Omental fat pad (tissue), 4 donors: Measurements from ENCODE around the gene MAGI1. TPM values are rescaled to one million over a fixed set of nuclear protein-coding genes. Genes with fewer than 3 reads are reported as not detected.
"Not testable (repeated sequence)": the region's sequence is repeated elsewhere in the genome, so short reads cannot be mapped to it uniquely, and the experiment has no call there.

Experiments used
- ATAC-seq: fragments of 150-250 bp; one replicate; pipeline ENCODE4 v1.9.1; 2016; ENCODE audit warnings: mild to moderate bottlenecking, moderate library complexity; ENCODE audit not compliant: low FRiP score
- DNase-seq: peaks from one replicate; pipeline ENCODE4 v3.0.0-alpha.2; 2019; ENCODE audit warnings: low spot score
- total RNA-seq, 4 donors: library from RNA; depleted of rRNA; stranded (reverse); fragments of >200 nt; gene quantifications; one replicate each; pipeline ENCODE4 v1.1.0, GENCODE V29; 2016
- TF ChIP-seq, protein P1 (sequence below), 3 donors: fragments of 450-650 bp; IDR thresholded peaks; one replicate each; pipeline ENCODE4 v1.5.1; 2016 to 2017; ENCODE audit warnings: antibody characterized with exemption in 3 of 3, mild to moderate bottlenecking in 3 of 3, moderate library complexity in 2 of 3

Gene MAGI1
- total RNA-seq, 4 donors from 2014 or later = 22.9 to 38.8 (median 34.3) TPM

DNA sequence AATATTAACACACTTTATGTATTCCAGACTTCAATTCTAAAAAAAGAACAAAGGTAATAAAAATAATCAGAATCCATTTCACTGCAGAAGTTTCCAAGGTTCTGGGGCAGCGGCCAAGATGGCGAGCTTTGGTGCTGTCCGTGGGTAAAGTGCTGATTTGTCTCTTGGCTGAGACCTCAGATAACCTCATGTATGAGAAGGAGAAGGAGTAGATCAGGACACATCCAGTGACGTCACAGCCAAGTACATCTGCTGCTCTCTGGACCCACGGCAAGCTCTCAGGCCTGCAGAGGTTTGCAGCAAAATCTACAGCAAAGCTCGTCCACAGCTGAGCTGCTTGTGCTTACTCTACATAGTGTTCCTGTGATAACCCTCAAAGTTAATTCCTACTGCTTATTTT is 165.7 kb downstream of the MAGI1 start:
- TF ChIP-seq, protein P1, sequence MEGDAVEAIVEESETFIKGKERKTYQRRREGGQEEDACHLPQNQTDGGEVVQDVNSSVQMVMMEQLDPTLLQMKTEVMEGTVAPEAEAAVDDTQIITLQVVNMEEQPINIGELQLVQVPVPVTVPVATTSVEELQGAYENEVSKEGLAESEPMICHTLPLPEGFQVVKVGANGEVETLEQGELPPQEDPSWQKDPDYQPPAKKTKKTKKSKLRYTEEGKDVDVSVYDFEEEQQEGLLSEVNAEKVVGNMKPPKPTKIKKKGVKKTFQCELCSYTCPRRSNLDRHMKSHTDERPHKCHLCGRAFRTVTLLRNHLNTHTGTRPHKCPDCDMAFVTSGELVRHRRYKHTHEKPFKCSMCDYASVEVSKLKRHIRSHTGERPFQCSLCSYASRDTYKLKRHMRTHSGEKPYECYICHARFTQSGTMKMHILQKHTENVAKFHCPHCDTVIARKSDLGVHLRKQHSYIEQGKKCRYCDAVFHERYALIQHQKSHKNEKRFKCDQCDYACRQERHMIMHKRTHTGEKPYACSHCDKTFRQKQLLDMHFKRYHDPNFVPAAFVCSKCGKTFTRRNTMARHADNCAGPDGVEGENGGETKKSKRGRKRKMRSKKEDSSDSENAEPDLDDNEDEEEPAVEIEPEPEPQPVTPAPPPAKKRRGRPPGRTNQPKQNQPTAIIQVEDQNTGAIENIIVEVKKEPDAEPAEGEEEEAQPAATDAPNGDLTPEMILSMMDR (IDR thresholded peaks at IDR 0.05) = no peak
- DNase-seq (no peak), ATAC-seq (no peak)

- ATAC-seq (no peak), DNase-seq (no peak)
These were observed 167.2 kb downstream of the MAGI1 start for GRCh38 chr3:65871305-65872141.

DNA sequence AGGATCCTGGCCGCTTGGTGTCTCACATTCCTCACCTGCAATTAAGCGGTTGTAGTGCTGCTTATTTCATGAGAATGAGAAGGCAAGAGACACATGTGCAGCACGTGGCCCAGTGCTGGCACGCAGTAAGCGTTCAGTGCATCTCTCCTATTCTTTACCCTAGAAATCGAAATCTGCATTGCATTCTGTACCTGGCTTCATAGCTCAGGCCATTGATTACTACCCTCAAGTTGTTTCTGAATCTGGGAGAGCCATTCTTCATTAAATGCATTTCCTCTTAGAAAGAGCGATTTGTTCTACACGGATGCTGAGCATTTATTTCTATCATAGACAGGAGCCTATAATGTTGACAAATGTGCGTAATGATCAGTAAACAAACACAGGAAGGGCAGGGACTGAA is 168.9 kb downstream of the MAGI1 start:
- TF ChIP-seq, protein P1 (IDR thresholded peaks at IDR 0.05) = no peak
- DNase-seq (no peak), ATAC-seq (no peak)

More at GRCh38 chr3:65871305-65872141, 167.2 kb downstream of the MAGI1 start:
- TF ChIP-seq, protein P1 (IDR thresholded peaks at IDR 0.05) = no peak

DNA sequence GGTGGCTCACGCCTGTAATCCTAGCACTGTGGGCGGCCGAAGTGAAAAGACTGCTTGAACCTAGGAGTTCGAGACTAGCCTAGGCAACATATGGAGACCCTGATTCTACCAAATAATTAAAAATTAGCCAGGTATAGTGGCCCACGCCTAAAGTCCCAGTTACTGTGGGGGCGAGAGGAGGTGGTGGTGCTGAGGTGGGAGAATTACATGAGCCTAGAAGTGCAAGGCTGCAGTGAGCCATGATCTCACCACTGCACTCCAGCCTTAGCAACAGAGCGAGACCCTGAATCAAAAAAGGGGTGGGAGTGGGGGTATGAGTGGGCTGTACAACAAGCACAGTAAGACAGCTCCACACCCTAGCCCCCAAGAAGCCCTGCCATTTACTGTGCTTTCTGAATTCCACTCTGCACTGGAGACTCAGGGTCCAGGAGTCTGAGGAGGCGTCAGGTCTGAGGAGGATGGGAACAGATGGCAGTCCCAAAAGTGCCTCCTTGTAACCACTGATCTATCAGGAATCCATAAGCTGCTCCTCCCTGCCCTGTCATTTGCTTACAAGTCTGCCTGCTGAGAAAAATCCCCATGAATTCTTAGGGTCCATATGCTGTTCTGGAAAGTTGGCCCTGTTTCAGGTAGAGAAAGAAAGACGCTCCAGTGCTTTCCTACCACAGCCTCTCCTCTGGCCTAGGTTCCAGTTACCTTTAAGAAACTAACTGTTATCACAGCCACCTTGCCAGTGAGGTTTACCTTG is 171.1 kb downstream of the MAGI1 start:
- DNase-seq (no peak), ATAC-seq (no peak)
- TF ChIP-seq, protein P1 (IDR thresholded peaks at IDR 0.05) = no peak

- TF ChIP-seq, protein P1 (IDR thresholded peaks at IDR 0.05) = no peak
- ATAC-seq (no peak), DNase-seq (no peak)
These were observed 174.3 kb downstream of the MAGI1 start for GRCh38 chr3:65864357-65864904.

DNA sequence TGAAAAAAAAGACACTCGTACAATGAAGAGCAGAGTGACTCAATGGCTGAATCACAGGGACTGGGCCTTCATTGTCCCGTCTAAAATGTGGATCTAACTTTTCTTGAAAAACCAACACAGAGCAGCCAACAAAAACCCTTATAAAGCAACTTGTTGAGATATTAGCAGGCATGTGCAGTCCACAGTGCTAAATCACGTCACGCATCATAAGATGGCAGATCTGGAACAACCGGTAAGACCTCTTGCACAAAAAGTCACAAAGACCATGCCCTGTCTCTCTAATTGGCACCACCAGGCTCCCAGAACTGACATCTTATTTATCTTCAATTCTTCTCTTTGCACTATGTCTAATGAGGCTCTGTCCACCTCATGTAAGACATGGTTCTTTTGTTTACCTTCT is 177.0 kb downstream of the MAGI1 start:
- ATAC-seq = no peak
- TF ChIP-seq, protein P1 (IDR thresholded peaks at IDR 0.05) = no peak
- no peak for DNase-seq

DNA sequence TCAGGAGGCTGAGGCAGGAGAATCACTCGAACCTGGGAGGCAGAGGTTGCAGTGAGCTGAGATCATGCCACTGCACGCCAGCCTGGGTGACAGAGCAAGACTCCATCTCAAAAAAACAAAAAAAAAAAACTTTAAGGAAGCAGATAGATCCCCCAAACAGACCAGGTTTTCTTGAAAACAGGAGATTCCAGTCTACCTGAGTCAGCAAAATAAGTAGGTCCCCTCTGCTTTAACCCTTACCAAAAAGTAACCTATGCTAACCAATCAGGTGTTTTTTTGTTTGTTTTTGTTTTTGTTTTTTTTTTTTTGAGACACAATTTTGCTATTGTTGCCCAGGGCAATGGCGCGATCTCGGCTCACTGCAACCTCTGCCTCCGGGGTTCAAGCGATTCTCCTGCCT is 179.1 kb downstream of the MAGI1 start:
- not testable (repeated sequence) for ATAC-seq

More for the DNA sequence above, 179.1 kb downstream of the MAGI1 start:
- not testable (repeated sequence) for DNase-seq
